GM21526 (cell line): ENCODE results near the gene ASB8.

ENCODE experiments used
- ATAC-seq: cut with Tn5 transposase; IDR thresholded peaks from one replicate; pipeline ENCODE4 v1.9.1; 2021; ENCODE audit warnings: moderate library complexity; ENCODE audit not compliant: unreplicated experiment, low FRiP score

ASB8 gene, protein sequence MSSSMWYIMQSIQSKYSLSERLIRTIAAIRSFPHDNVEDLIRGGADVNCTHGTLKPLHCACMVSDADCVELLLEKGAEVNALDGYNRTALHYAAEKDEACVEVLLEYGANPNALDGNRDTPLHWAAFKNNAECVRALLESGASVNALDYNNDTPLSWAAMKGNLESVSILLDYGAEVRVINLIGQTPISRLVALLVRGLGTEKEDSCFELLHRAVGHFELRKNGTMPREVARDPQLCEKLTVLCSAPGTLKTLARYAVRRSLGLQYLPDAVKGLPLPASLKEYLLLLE

DNA sequence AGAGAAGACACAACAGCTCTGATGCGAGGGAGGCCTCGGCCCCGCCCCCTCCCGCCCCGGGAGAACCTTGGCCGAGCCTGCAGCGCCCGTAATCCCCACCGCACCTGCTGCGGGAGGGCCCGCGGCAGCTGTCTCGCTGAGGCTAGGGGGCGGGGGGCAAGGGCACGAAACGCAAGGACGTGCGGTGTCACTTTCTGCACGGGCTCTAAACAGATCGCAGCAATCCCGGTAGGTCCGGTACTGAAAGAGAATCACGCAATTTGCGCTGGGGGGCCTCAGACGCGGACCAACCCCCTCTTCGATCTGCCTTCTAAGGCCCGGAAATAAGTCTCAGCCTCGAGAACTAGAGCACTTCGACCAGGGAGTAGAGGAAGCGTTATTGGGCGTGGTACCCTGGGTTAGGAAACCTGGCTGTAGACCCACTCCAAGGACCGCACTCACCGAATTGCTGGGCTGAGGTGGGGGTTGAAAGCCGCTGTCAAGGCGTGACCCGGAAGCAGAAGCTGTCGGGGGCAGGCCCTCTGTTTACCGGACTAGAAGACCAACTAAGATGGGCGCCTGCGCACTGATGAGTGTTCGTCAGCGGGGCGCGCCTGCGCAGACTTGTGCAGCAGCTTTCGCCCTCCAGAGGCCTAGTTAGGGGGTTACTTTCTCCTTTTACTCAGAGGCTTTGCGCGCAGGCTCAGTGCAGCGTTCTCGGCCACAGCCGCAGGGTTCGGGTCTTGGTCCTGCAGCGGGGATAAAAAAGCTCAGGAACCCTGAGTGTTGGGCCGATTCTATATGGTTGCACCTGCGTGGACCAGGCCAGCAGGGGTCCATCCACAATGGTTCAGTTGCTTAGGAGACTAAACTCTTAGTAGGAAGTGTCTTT, at the start of gene ASB8:
Gene ASB8 (minus strand): TSS at position 498 of the 871 bp plus-strand sequence. CDS start 4,019 bp downstream, outside the sequence.
- ATAC-seq: peak; percentile 87

DNA sequence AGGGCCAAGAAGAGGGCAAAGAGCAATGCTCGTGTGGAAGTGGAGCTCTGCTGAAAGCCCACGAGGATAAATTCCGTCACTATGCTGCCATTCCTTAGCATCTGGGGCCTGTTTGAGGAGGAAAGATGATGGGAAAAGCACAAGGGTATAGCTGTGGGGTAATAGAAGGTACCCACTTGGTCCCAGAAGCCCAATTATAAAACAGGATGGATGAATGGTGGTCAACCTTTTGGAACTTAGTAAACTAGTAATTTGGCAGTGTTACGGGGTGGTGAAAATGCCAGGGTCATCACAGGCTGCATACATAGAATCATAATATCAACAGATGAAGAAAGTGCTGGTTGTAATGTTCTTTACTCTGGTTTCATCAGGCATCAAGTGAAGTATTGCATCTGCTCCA, 45.9 kb upstream of the ASB8 start, which contains the start of gene OR10AD1:
Gene OR10AD1 (minus strand): TSS at position 101 of the 400 bp plus-strand sequence. CDS start 0 bp downstream, at position 101.
- ATAC-seq: no peak

DNA sequence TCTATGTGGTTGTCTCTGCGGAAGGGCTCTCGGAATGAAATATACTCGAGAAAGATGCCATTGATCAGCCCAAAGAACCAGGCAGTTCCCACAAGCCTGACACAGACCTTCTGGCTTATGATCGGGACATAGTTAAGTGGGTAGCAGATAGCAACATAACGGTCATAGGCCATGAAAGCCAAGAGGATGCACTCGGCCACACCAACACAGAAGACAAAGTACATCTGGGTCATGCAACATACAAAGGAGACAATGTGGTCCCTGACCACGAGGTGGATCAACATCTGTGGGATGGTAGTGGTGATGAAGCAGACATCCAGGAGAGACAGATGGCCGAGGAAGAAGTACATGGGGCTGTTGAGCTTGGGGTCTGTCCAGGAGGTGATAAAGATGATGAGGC, 45.5 kb upstream of the ASB8 start:
- no peak for ATAC-seq

DNA sequence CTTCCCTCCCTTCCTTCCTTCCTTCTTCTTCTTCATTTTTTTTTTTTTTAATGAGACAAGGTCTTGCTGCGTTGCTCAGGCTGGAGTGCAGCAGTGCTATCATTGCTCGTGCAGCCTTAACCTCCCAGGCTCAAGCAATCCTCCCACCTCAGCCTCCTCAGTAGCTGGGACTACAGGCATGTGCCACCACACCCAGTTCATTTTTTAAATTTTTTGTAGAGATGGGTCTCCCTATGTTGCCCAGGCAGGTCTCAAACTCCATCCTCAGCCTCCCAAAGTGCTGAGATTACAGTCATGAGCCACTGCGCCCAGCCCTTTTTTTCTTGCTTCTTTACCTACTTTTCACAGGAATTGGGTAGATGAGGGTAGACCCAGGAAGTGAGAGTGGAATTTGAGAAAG, 44.2 kb upstream of the ASB8 start:
- ATAC-seq: no peak

DNA sequence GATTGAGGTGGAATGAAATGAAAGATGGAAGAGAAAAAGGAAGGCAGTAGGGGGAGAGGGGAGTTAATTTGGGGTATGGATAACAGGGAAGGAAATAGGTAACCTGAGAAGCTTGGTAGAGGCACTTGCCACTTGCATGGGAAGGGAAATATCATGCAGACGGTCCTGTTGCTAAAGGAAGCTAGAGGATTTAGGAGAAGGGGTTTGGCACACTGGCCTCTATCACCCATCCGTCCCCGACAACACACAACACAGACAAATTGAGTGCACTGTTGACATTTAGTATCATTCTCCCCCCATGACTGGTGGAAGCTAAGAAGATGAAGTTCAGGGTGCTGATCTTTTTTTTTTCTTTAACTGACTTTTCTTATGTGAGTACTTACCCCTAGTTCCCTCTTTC, 43.8 kb upstream of the ASB8 start:
- ATAC-seq: no peak

DNA sequence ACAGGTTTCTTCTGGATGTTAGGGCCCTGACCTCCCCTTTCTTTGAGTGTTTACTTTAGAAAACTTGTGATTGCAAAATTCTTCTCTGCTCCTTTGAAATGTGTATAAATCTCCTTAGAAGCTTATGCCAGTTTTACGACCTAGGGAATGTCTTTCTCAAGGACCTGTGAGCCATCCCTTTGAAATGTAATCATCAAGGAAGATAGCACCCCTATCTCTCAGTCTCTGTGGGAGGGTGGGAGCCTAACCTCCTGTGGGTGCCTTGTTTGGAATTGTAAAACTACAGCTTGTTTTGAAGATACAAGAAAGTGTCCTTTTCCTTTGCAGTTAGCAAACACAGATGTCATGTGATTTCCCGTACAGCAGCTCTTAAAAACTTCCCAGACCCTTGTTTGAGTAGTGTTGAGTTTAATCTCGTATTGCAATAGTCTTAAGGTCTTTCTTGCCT, 42.5 kb upstream of the ASB8 start:
- no peak for ATAC-seq

DNA sequence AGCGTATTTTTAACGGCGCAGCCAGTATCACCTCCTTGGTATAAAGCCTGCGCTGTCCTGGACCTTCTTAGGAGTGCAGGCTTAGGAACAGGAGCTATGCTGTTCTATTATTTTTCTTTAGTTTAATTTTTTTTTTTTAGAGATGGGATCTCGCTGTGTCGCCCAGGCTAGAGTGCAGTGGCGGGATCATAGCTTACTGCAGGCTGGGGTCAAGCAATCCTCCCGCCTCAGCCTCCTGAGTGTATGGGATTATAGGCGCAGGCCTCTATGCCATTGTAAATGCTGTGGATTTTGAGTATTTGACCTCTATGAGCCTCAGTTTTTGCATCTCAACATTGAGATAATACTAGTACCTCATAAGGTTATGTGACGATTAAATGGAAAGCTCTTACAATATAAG, 41.7 kb upstream of the ASB8 start:
- ATAC-seq: no peak

DNA sequence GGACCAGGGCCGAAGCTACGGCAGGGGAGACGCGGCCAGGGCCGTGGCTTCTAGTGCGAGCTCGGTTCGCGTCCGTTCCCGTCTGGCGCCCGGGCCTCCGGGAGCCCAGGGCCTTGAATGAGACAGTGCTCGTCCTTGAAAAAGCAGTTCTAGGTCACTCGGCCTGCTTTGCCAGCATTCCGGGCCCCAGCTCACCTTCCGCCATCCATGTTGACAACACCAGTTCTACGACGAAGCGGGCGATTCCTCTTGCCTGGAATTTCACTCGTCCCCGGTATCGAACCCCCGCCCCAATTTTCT, 41.3 kb upstream of the ASB8 start:
- ATAC-seq: peak; percentile 14

DNA sequence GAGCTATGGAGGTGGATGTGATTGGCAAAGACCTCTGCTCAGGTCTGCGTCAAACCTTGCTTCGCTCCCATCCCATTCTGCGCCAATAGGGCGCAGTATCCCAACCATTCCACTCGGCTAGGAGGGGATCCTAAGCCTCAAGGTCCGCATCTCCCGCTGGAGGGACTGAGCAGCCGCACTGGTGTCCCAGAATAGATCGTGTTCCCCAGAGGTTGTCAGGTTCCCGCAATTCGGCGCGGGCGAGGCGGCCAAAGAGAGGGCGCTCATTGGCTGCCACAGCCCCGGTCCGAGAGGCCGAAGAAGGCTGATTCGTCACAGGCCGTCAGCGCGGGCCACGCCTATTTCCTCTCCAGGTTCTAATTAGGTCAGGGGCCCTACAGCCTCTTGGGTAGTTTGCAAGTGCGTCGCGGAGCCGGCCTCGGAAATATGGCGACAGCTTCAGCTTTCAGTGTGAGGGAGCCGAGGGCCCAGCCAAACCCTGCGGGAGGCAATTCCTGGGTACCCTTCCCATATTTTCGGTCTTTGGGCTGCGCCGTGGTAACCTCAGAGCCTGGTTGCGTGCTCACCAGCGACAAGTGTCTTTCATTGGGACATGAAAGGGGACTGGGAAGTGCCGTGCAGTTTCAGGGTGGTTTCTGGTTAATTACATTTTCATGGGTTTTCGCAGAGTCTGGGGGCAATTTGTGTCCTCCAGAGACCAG, 40.8 kb upstream of the ASB8 start:
- peak; percentile 99 for ATAC-seq

DNA sequence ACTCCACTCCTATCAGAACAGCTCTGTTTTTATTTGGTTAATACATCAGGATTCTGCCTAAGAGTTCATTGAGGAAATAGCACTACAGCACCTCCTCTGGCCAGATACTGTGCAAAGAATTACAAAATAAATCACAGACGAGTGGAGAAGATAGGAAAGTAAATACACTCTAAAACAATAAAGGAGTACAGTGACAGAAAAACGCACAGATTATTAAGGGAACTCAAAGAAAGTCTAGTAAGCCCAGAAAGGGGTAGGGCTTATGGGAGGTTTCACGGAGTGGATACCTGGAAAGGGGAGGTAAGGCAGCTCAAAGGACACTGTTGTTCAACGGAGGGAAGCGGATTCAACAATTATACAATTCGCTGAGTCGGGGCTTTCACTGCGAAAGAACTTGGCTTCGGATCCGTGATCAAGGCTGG, 40.2 kb upstream of the ASB8 start:
- peak; percentile 19 for ATAC-seq

DNA sequence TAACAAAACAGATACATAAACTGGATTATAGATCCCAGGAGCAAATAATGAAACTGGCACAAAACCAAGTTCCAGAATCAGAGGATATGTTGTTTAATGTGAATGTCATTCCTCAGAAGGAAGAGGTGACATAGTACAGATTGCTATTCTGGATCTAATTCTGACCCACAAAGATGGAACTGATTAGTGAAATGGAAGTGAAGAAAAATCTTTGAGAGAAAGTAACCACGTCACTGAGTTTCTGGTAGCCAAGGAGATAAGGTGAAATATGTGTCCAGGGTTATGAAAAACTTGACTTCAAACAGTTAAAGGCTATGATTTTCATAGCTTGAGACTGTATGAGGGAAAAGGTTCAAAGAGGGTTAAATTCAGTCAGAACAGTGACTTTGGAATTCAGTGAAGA, 37.5 kb upstream of the ASB8 start:
- ATAC-seq: no peak

DNA sequence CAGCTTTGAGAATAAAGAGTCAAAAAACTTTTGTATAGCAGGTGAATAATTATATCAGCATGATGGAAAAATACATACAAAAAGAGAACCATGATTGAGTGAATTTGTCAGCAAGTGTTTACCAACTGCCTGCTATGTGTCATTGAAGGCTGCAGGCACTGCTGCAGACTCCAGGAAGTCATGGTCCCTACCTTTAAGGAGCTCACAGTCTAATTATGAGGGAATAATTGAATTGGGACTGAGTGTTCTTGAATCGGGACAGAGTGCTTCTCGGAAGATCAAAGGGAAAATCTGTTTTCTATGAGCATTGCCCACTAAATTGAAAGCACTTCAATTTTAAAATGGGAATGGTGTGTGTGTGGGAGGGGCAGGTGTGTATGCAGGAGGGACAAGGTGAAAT, 36.3 kb upstream of the ASB8 start:
- ATAC-seq: no peak

DNA sequence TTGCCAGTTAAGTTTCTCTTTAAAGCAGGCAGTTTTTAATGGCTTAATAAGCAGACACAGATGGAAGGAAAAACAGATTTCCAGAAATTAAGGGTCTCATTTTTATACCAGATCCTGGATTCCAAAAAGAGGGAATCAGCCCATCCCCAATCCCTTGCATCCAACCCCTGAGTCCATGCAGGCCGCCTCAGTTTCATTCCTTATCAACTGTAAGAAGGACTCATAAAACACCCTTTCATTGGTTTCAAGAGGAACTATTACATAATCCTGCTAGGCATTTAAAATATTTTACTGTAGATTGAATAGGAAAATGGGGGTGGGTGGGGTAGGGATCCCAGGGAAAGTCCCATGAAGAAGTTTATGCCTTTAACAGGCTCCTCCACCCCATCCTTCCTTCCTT, 35.5 kb upstream of the ASB8 start:
- ATAC-seq: no peak

DNA sequence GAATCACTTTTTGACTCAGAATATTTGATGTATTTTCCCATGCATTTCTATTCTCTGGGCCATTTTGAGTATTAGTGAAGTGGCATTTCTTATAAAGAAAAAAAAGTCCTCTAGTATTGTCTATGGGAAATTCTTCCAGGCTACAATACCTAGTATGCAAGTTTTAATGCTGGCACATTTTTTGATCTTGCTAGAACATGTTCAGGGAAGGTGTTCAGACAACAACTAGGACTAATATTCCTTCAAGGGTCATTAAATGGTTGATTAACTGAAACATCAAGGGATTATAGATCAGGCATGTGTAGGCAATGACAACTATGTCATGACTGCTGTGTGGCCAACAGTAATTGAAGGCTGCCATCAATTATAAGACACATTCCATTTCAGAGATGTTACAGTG, 33.8 kb upstream of the ASB8 start:
- no peak for ATAC-seq

DNA sequence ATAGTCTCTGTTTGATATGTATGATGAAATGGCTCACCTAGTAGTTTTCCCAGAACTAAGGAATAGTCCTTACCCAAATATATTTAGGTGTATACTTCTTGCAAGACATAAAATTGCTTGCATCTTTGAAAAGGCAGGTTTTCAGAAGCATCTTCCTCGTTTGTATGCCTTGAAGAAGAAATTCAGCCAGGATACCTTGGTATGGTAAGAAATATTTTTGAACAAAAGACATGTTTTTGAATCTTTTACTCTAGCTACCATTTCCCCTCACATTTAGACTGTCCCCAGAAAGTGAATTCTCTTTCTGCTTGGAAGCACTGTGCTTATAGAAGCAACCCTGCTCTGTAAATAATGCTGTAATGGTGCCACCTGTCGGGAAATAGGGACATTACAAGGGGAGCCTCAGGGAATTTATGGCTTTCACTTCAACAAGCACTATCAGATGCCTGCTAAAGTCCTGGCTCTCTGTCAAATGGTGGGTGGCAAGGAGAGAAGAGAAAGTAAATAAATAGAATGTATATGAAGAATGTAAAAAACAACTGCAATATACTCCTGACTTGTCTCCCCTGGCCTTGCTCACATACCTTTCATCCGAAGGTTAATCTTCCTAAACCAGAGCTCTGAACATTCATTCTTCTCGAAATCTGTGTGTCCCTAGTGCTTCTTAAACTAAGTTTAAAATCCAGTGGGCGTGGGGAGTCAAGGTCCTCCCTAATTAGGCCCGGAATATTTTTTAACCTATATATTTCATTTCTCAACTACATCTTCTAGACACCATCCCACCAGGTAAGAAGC, 32.2 kb upstream of the ASB8 start:
- peak; percentile 56 for ATAC-seq

DNA sequence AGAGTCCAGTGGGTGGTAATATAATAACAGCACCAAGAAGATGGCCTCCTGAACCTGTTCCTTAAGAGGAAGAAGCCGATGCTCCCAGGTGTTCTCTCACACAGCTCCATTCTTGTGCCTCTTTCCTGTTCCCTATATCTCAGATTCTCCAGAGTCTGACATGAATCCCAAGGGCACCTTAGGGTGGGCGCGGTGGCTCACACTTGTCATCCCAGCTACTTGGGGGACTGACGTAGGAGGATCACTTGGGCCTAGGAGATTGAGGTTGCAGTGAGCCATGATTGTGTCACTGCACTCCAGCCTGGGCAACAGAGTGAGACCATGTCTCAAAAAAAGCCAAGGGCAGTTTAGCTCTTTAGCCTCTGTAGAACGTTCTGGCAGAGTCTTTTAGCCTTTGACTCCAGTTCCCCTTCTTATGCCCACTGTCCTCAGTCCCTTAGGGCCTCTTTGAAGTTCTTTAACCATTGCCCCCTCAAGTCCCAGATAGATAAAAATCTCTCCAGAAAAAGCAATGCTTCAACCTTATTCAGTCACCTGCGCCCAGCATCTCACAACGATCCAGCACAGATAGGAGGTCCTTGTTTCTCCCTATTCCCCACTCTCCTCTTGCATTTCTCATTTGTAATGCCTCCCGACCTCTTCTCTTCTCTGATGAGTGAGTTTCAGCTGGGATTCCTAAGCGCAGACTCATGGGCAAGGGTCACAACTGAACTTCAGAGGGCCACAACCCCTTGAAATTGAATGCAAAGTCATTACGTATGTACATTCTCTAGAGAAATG, 30.8 kb upstream of the ASB8 start:
- no peak for ATAC-seq

DNA sequence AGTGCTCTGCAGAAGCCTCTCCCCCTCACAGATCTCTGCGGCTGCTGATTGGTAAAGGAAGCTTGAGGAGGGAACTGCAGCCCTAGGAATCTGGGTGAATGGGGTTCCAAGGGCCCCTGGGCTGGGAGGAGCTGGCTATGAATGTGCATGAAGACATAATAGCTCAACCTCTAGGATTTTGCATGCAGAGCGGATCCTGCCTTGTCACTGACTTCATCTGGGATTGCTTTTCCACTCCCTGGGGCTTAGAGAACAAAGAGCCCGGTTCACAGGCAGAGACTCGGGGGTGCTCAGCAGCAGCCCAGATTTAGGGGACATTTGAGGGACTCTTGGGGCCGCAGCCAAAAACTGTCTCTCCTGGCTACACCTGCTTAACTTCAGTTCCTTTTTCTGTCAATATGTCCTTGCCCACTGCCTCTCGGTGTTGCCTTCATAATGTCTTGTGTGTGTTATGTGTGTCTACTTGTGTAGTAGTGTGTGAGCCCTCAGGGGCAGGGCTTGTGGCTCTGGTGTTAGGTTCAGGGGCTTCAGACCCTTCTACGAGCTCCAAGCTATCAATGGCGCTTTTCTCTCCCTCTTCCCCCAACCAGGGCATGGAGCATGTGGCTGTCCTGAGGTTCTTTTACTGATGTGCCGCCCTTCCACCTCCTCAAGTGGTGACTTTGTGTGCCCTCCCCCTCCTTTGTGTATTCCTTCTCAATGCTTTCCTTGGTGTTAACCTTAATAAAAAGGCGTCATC, 28.0 kb upstream of the ASB8 start:
- no peak for ATAC-seq

DNA sequence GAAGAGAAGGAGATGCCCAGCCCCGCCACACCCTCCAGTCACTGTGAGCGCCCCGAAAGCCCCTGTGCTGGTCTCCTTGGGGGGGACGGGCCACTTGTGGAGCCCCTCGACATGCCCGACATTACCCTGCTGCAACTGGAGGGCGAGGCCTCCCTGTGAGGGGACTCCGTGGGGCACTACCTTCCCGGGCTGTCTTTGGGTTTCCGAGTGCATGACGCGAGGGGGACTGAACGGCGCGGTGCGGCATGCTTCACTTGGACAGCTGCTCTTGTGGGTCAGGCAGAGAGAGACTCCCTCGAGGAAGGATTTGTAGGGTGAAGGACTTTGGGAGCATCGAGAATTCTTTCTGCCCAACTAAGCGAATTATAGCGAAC, 27.2 kb upstream of the ASB8 start:
- ATAC-seq: no peak

DNA sequence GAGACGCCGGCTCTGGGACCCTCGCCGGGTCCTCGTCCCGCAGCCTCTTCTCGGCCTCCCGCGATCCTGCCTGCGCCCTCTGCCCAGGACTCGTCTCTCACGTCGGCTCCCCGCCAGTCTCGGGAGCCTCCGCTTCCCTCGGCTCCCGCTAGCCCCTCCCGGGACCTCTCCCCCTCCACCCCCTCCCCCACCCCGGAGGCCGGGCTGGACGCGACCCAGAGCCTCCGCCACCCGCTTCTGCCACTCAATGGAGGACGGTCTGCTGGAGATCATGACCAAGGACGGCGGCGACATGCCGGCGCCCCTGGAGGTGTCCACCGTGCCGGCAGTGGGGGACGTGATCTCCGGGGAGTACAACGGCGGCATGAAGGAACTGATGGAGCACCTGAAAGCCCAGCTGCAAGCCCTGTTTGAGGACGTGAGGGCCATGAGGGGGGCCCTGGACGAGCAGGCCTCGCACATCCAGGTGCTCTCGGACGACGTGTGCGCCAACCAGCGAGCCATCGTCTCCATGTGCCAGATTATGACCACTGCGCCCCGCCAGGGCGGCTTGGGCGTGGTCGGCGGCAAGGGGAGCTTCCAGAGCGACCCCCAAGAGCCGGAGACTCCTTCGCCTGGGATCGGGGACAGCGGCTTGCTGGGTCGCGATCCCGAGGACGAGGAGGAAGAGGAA, 26.7 kb upstream of the ASB8 start:
- no peak for ATAC-seq
